Prostate gland (tissue), 2 donors: ENCODE measurements around the gene NUAK2.

ENCODE experiments used
- CTCF ChIP-seq, 4 experiments: fragments of 200-600 bp in 2 of 4; fragments of 450-650 bp in 2 of 4; sonication (generic) in 2 of 4; IDR thresholded peaks; 1 replicate in 3 of 4; 2 replicates in 1 of 4; pipeline ENCODE4 v1.5.1; 2016 to 2019; ENCODE audit warnings: antibody characterized with exemption in 4 of 4, mild to moderate bottlenecking in 2 of 4, moderate library complexity in 2 of 4
- POLR2A ChIP-seq: fragments of 450-650 bp; IDR thresholded peaks from one replicate; pipeline ENCODE4 v1.6.1; 2016; ENCODE audit warnings: antibody characterized with exemption, mild to moderate bottlenecking
- POLR2AphosphoS5 ChIP-seq: sonication (generic); formaldehyde crosslinking; IDR thresholded peaks from one replicate; pipeline ENCODE4 v1.6.1; 2017; ENCODE audit warnings: antibody characterized with exemption

DNA sequence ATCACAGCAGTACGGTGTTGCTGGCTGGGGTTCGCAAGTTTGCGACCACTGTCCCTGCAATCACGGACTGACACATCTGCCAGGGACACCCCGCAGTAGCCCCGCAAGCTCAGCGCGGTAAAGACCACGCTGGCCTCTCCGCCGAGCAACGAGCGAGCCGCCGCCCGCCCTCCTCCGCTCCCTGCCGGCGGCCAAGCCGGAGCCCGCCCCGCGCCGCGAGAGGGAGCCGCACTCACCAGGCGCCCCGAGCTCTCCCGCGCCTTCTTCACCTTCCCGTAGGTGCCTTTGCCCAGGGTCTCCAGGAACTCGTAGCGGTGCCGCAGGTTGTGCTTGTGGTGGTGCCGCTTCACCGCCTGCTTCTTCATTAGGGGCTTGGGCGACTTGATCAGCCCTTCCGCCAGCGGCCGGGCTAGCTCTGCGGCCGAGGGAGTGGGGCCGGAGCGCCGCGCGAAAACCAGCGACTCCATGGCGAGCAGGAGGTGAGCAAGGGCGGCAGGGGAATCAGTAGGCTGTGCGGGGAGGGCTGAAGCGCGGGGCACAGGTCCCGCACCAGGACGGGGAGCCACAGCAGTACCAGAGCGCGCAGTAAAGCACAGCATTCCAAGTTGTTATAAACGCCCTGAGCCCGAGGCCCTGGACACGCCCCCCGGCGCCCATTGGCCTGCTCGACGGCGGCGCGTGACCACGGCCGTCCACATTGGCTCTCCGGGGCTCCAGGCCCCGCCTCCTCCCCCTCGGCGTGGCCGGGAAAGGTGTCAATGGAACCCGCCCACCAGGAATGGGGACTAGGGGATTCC, at the start of gene NUAK2:
- TF ChIP-seq CTCF (IDR thresholded peaks at IDR 0.05) (peak in 2 of 4 experiments; percentile 32 to 37), POLR2A (peak; percentile 97), POLR2AphosphoS5 (peak; percentile 93)
